ACC112 (cell line): ENCODE data around the gene RPTOR.

Experiments
- H2AFZ ChIP-seq: fragments of 200-600 bp; sonication (generic); one replicate; pipeline ENCODE4 v1.6.0; 2017; ENCODE audit warnings: antibody characterized with exemption, low read length; ENCODE audit not compliant: unreplicated experiment
- H3K27ac ChIP-seq: fragments of 200-600 bp; sonication (generic); 2 replicates; pipeline ENCODE4 v1.5.1; 2014; ENCODE audit warnings: low read depth, mild to moderate bottlenecking, antibody characterized with exemption, low read length, moderate library complexity
- H3K27me3 ChIP-seq: fragments of 200-600 bp; sonication (generic); 2 replicates; pipeline ENCODE4 v1.6.1; 2014; ENCODE audit warnings: mild to moderate bottlenecking, antibody characterized with exemption, low read length, moderate library complexity, mixed read lengths; ENCODE audit not compliant: insufficient read depth
- H3K36me3 ChIP-seq: fragments of 200-600 bp; sonication (generic); 2 replicates; pipeline ENCODE4 v1.6.1; 2016; ENCODE audit warnings: mild to moderate bottlenecking, antibody characterized with exemption, low read length, moderate library complexity, mixed read lengths; ENCODE audit not compliant: insufficient read depth
- H3K4me1 ChIP-seq: fragments of 200-600 bp; sonication (generic); one replicate; pipeline ENCODE4 v1.6.1; 2016; ENCODE audit warnings: low read length, mixed read lengths; ENCODE audit not compliant: insufficient read depth, unreplicated experiment, control insufficient read depth
- H3K4me3 ChIP-seq: fragments of 200-600 bp; sonication (generic); 2 replicates; pipeline ENCODE4 v1.5.1; 2014; ENCODE audit warnings: mild to moderate bottlenecking, low read depth, low read length
- H3K79me2 ChIP-seq: fragments of 200-600 bp; sonication (generic); one replicate; pipeline ENCODE4 v1.6.0; 2016; ENCODE audit warnings: low read length; ENCODE audit not compliant: control insufficient read depth, unreplicated experiment, insufficient read depth

RPTOR gene

DNA sequence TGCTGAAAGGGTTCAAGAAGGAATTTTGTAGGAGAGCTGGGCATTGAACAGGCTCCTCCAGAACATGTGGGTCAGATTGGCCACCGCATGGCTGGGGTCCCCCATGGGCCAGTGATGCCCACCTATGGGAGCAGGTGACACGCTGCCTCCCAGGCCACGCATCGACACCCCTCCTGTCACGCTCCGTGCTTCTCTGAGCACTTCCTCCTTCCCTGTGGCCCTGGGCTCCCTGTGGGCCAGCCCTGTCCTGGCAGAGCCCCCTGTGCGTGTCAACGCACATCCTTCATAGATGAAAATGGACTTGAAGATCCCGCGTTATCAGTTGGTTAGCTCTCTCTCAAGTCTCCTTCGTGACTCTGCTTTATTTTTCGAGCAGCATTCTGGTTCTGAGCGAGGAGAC is 160.3 kb downstream of the RPTOR start:
- Histone ChIP-seq H3K27ac (peak overlapping the region; percentile 11; the same call in 1 of the 2 replicates), H3K79me2 (peaks cover 29% of the 10 kb centered on the region), H3K4me1 (peaks cover 12% of the 10 kb centered on the region)

DNA sequence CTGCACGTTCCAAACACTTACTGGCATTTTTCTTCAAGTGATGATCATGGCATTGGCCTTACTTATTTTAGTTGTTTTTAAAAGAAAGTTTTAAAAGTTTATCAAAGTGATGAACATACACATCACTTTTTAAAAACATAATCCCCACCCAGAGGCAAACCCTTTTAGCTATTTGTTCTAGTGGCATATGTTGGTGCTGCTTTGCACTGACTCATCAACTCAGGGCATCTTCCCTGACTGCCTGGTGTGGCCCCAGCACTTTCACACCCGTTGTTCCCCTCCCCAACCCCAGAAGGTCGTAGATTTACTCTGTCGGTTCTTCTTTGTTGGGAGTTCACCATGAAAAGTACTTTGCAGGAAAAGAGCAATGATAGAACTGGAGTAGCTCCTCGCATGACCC is 161.3 kb downstream of the RPTOR start:
- Histone ChIP-seq H3K4me1 (peaks cover 12% of the 10 kb centered on the region), H3K79me2 (peaks cover 20% of the 10 kb centered on the region)

More for the DNA sequence above, 160.3 kb downstream of the RPTOR start:
- Histone ChIP-seq H3K36me3 (no peaks in the 10 kb centered on the region), H2AFZ (no peak overlapping the region), H3K27me3 (no peaks in the 10 kb centered on the region), H3K4me3 (no peak overlapping the region)

DNA sequence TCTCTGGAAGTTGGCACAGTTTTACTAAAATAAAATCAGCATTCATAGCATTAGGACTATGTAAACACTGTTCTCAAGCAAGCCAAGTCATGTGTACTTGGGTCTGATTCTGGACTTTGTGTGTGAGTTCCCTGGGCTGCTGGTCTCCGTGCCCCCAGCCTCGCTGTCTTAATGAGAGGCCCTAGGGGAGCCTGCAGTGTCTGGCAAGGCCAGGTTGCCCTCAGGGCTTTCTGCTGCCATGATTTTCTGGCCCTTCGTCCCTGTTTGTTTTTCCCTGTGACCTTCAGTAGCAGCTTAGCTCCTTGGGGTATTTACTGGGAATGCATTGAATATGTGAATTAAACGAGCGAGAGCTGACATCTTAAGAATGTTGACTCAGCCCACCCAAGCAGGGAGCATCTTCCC is 161.8 kb downstream of the RPTOR start:
- H3K27ac ChIP-seq = no peak overlapping the region
- H3K4me1 ChIP-seq = peaks cover 12% of the 10 kb centered on the region
- H3K79me2 ChIP-seq = peaks cover 18% of the 10 kb centered on the region
- H2AFZ ChIP-seq = no peak overlapping the region
- H3K27me3 ChIP-seq = no peaks in the 10 kb centered on the region
- H3K4me3 ChIP-seq = no peak overlapping the region
- H3K36me3 ChIP-seq = no peaks in the 10 kb centered on the region

More for the DNA sequence above, 161.3 kb downstream of the RPTOR start:
- Histone ChIP-seq H3K36me3 (no peaks in the 10 kb centered on the region), H2AFZ (no peak overlapping the region), H3K27ac (no peak overlapping the region), H3K4me3 (no peak overlapping the region), H3K27me3 (no peaks in the 10 kb centered on the region)

DNA sequence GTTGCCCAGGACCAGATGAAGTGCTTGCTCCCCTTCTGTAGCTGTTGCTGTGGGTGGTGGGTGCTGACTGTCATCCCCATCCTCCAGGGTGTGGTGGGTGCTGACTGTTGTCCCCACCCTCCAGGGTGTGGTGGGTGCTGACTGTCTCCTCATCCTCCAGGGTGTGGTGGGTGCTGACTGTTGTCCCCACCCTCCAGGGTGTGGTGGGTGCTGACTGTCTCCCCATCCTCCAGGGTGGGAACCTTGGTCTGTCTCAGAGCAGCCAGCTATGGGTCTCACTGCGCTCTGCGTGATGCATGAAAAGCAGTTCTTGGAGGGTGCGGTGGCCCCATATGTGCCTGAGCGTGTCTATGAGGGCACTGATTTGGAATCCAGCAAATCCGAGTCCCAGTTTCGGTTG is 163.8 kb downstream of the RPTOR start:
- Histone ChIP-seq H2AFZ (no peak overlapping the region), H3K27me3 (no peaks in the 10 kb centered on the region), H3K4me3 (no peak overlapping the region), H3K36me3 (no peaks in the 10 kb centered on the region), H3K27ac (no peak overlapping the region), H3K4me1 (peaks cover 12% of the 10 kb centered on the region), H3K79me2 (peaks cover 18% of the 10 kb centered on the region)

DNA sequence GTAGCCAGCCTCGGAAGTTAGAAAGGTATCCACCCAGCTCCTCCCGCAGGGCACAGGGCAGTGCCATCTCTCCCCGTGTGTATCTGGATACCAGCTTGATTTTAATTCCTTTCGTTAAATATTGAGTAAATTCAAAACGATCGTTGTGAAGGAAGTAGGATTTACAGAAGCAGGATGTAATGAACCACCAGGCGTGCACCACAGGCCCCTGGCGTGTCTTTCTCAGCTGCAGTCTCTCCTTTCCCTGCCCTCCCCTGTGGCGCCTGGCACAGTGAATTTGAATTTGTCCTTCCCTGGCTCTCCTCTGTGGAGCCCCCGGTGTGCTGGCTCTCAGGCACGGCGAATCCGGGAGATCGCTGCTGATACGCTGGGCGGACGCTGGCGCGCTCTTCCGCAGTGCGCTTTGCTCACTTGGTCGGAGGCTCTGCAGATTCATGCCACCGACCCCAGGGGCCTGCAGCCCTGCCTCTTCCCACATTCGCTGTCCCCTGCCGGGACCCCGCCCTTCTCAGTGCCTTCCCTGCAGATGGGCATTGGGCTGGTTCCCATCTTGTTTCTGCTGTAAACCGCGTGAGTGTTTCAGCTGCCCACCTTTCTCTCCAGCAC is 164.6 kb downstream of the RPTOR start:
- Histone ChIP-seq H2AFZ (no peak overlapping the region), H3K4me3 (no peak overlapping the region), H3K27me3 (no peaks in the 10 kb centered on the region), H3K36me3 (no peaks in the 10 kb centered on the region), H3K79me2 (peaks cover 18% of the 10 kb centered on the region), H3K4me1 (peaks cover 9% of the 10 kb centered on the region), H3K27ac (no peak overlapping the region)

DNA sequence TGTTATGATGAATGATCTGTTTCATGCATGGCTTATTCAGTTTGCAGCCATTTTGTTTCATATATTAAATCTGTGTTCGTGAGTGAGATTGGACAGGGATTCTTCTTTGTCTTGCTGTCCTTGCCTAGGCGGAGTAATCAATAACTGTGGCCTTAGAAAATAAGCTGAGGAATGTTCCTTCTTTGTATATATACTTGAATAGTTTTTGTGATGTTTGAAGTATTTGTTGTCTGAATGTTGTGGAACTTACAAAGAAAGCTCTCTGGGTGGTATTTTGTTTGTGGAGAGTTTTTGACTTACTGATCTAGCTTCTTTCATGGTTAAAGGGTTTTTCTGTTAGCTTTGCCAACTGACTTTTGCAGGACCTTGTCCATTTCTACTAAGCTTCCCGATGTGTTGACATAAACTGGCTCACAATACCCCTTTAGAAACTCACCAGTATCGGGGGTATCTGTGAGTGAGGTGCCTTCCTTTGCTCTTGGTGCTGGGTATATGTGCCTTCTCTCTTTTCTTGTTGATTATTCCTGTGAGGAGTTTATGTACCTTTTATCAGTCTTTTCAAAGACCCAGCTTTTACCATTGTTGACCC is 166.2 kb downstream of the RPTOR start:
- Histone ChIP-seq H3K27ac (no peak overlapping the region), H3K36me3 (no peaks in the 10 kb centered on the region), H3K27me3 (no peaks in the 10 kb centered on the region), H2AFZ (no peak overlapping the region), H3K4me1 (no peaks in the 10 kb centered on the region), H3K79me2 (peaks cover 10% of the 10 kb centered on the region), H3K4me3 (no peak overlapping the region)

DNA sequence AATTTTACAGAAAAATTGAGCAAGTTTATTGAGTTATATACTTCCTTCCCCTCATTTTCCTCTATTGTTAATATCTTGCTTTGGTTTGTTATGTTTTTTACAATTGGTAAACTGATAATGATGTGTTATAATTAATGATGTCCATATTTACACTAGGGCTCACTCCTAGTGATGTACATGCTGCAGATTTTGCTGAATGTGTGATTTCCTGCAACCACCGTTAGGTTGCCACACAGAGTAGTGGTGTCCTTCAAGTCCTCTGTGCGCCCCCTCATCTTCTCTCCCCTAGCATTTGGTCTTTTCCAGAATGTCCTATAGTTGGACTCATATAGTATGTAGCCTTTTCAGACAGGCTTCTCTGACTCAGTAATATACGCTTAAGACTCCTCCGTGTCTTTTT is 167.5 kb downstream of the RPTOR start:
- peaks cover 12% of the 10 kb centered on the region for H3K79me2 ChIP-seq

DNA sequence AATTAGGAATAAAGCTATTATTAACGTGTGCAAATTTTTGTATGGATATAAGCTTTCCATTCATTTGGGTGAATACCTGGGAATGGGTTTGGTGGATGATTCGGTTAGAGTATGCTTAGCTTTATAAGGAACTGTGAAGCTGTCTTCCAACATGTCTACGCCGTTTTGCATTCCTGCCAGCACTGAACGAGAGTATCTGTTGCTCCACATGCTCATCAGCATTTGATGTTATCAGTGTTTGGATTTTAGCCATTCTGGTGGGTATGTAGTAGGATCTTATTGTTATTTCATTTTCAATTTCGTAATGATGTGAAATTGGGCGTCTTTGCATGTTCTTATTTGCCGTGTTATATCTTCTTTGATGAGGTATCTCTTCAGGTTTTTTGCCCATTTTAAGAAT is 168.0 kb downstream of the RPTOR start:
- Histone ChIP-seq H2AFZ (no peak overlapping the region), H3K27ac (no peak overlapping the region), H3K27me3 (no peaks in the 10 kb centered on the region), H3K36me3 (no peaks in the 10 kb centered on the region), H3K4me3 (no peak overlapping the region), H3K79me2 (peaks cover 16% of the 10 kb centered on the region), H3K4me1 (no peaks in the 10 kb centered on the region)

More for the DNA sequence above, 167.5 kb downstream of the RPTOR start:
- H3K4me3 ChIP-seq = no peak overlapping the region
- H2AFZ ChIP-seq = no peak overlapping the region
- H3K36me3 ChIP-seq = no peaks in the 10 kb centered on the region
- no peak overlapping the region for H3K27ac ChIP-seq
- no peaks in the 10 kb centered on the region for H3K27me3 ChIP-seq
- no peaks in the 10 kb centered on the region for H3K4me1 ChIP-seq

DNA sequence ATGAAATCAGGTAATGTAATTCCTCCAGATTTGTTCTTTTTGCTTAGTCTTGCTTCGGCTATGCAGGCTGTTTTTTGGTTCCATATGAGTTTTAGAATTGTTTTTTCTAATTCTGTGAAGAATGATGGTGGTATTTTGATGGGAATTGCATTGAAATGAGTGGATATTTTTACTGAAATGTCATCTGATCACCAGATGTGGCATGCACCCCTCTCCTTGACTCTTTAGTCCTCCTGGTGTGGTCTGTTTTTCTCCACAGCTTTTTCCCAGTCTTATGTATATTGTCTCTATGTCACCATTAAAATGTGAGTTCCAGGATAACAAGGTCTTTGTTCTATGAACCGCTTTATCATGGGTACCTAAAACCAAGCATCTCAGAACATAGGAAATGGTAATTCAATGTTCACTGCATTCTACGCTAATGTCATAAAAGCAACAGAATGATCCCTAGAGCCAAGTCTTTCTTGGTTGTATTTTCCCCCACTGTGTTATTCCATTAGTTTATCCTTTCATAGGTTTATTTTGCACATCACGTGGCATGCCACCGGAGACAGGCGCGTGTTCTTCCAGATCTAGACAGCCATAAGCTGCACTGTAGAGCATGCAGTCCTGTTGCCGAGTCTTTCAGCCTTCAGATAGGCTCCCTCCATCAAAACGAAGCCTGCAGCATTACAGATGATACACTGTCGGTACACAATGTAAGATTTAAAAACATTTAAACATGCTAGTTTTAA is 172.5 kb downstream of the RPTOR start:
- peaks cover 24% of the 10 kb centered on the region for H3K79me2 ChIP-seq
- H3K27ac ChIP-seq = no peak overlapping the region
- no peak overlapping the region for H2AFZ ChIP-seq

DNA sequence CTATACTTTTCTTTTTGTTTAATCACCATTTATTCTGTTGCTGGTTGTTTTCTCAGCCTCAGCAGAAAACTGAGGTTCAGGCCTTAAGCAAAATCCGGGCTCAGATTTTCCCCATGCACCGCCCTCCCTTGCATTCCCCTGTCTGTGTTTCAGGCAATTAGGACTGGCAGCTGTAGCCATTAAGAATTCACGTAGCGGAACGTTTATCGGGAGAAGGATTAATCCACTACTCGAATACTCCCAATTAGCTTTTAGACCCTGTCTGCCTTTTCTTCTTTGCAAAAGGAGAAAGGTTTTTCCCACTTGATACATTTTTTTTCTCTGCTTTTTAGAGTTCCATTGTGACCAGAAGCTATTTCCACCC is 173.1 kb downstream of the RPTOR start:
- Histone ChIP-seq H3K4me3 (no peak overlapping the region), H3K27ac (no peak overlapping the region), H3K27me3 (no peaks in the 10 kb centered on the region), H2AFZ (no peak overlapping the region), H3K36me3 (no peaks in the 10 kb centered on the region), H3K79me2 (peaks cover 22% of the 10 kb centered on the region), H3K4me1 (no peaks in the 10 kb centered on the region)

More for the DNA sequence above, 172.5 kb downstream of the RPTOR start:
- Histone ChIP-seq H3K36me3 (no peaks in the 10 kb centered on the region), H3K27me3 (no peaks in the 10 kb centered on the region), H3K4me3 (no peak overlapping the region), H3K4me1 (no peaks in the 10 kb centered on the region)

DNA sequence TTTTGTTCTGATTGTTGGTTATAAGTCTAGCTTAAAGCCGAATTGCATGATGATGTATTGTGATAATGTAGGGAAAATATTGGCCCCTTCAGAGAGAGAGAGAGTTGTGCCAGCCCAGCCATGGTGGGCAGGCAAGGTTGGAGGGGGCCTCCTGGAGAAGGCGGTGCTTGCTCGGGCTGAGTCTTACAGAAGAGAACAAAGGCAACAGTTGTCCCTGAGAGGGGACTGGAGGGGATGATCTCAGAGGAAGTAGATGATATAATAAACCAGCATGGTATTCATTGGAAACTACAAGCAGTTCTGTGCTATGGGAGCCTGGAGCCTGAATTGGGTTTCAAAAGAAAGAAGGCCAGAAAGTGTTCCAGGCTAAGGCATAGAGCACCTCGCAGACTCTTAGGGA is 173.8 kb downstream of the RPTOR start:
- H2AFZ ChIP-seq = no peak overlapping the region
- H3K4me1 ChIP-seq = no peaks in the 10 kb centered on the region
- H3K4me3 ChIP-seq = no peak overlapping the region
- no peaks in the 10 kb centered on the region for H3K27me3 ChIP-seq
- H3K79me2 ChIP-seq = peaks cover 22% of the 10 kb centered on the region
- no peaks in the 10 kb centered on the region for H3K36me3 ChIP-seq
- no peak overlapping the region for H3K27ac ChIP-seq
